ENCODE results near the gene ANKRD28.

ANKRD28 gene

DNA sequence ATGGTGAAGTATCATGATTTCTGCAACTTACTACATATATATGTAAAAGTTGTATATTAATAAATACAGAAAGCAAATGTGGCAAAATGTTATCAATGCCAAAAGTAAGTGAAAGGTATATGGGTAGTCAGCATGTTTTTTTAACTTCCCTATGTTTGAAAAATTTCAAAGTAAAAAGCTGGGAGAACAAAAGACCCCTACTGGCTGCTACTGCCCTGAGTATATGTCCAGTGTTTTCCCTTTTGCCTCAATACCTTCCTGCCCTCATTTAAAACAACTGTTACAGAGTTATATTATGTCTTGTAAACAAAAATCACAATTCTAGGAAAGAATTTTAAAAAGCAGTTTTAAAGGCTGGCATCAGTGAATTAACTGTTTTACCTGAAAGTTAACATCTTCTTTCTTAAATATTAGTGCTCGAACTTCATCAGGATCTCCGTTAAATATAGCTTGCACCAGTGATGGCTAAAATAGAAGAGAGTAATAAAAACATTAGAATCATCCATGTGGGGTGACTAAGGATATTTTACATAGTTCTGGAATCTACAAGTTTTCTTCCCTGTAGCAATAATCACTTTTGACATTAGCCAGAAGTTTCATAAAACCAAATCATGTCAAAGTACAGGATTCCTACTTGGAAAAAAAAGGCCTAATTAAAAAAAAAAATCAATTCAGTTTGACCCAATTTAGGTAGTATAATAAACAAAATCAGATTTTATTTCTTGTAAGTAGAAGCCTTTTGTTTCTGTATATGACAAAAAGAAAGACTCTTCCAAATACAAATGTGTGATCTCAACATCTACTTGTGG lies 2.7 kb downstream of the ANKRD28 start:
- Histone ChIP-seq H3K4me2 (peak overlapping the region; percentile 99), H3K27me3 (ENCODE audit: insufficient read depth, low read depth) (no peaks in the 10 kb centered on the region)

DNA sequence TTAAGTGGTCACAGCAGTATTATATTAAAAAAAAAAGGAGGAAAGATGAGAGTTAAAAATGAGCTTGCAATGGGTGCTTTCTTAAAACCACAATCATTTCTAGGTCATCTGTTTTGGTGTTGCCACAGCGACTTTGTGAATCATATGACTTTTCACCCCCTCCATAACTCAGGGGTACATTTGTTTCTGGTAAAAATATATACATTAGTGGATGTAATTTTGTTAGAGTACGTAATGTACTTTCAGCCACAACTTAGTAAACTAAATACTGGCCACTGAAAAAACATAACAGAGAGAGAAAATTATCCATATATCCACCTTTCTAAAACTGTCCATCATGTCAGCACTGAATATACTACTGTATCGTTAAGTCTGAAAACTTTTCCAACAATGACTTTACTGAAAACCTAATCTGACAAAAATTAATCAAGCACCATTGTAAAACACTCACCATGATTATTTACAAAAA lies 3.4 kb downstream of the ANKRD28 start:
- H3K27ac ChIP-seq = peak overlapping the region; percentile 98

More for the DNA sequence above, 2.7 kb downstream of the ANKRD28 start:
- no peaks in the 10 kb centered on the region for H4K20me1 ChIP-seq (ENCODE audit: insufficient read depth)
- H2AFZ ChIP-seq (ENCODE audit: low read depth) = no peak overlapping the region
- no peaks in the 10 kb centered on the region for H3K36me3 ChIP-seq (ENCODE audit: insufficient read depth)
- peaks cover 83% of the 10 kb centered on the region for H3K79me2 ChIP-seq (ENCODE audit: insufficient read depth, low read depth)
- peak overlapping the region; percentile 98 for H3K27ac ChIP-seq
- H3K4me1 ChIP-seq (ENCODE audit: low read depth, poor library complexity, severe bottlenecking) = peaks cover 52% of the 10 kb centered on the region
- H3K4me3 ChIP-seq (IDR thresholded peaks at IDR 0.05; ENCODE audit: insufficient read depth, low read depth, low read length) = no peak overlapping the region
- H3K9ac ChIP-seq = peak overlapping the region; percentile 82
- TF ChIP-seq, protein P1, sequence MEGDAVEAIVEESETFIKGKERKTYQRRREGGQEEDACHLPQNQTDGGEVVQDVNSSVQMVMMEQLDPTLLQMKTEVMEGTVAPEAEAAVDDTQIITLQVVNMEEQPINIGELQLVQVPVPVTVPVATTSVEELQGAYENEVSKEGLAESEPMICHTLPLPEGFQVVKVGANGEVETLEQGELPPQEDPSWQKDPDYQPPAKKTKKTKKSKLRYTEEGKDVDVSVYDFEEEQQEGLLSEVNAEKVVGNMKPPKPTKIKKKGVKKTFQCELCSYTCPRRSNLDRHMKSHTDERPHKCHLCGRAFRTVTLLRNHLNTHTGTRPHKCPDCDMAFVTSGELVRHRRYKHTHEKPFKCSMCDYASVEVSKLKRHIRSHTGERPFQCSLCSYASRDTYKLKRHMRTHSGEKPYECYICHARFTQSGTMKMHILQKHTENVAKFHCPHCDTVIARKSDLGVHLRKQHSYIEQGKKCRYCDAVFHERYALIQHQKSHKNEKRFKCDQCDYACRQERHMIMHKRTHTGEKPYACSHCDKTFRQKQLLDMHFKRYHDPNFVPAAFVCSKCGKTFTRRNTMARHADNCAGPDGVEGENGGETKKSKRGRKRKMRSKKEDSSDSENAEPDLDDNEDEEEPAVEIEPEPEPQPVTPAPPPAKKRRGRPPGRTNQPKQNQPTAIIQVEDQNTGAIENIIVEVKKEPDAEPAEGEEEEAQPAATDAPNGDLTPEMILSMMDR (conservative IDR thresholded peaks at IDR 0.05; ENCODE audit: low read depth, low read length) = no peak

DNA sequence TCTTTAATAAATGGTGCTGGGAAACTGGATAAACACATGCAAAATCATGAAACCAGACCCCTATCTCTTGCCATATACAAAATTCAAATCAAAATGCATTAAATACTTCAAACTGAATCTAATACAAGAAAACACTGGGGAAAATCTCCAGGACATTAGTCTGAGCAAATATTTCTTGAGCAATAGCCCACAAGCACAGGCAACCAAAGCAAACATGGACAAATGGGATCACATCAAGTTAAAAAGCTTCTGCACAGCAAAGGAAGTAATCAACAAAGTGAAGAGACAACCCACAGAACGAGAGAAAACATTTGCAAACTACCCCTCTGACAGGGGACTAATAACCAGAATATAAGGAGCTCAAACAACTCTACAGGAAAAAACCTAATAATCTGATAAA lies 6.3 kb downstream of the ANKRD28 start:
- no peaks in the 10 kb centered on the region; the same call in 1 of the 2 replicates for H3K36me3 ChIP-seq (ENCODE audit: insufficient read depth)
- no peak overlapping the region for H3K4me3 ChIP-seq (IDR thresholded peaks at IDR 0.05; ENCODE audit: insufficient read depth, low read depth, low read length)
- TF ChIP-seq, protein P1 (conservative IDR thresholded peaks at IDR 0.05; ENCODE audit: low read depth, low read length) = no peak
- H3K27me3 ChIP-seq (ENCODE audit: insufficient read depth, low read depth) = no peaks in the 10 kb centered on the region
- no peak overlapping the region for H3K27ac ChIP-seq
- peaks cover 70% of the 10 kb centered on the region for H3K79me2 ChIP-seq (ENCODE audit: insufficient read depth, low read depth)
- no peaks in the 10 kb centered on the region for H4K20me1 ChIP-seq (ENCODE audit: insufficient read depth)
- no peak overlapping the region for H2AFZ ChIP-seq (ENCODE audit: low read depth)
- no peak overlapping the region for H3K9ac ChIP-seq
- H3K4me1 ChIP-seq (ENCODE audit: low read depth, poor library complexity, severe bottlenecking) = peaks cover 44% of the 10 kb centered on the region
- H3K4me2 ChIP-seq = no peak overlapping the region; the same call in 1 of the 2 replicates

More for the DNA sequence above, 3.4 kb downstream of the ANKRD28 start:
- peaks cover 85% of the 10 kb centered on the region for H3K79me2 ChIP-seq (ENCODE audit: insufficient read depth, low read depth)
- H4K20me1 ChIP-seq (ENCODE audit: insufficient read depth) = no peaks in the 10 kb centered on the region
- TF ChIP-seq, protein P1 (conservative IDR thresholded peaks at IDR 0.05; ENCODE audit: low read depth, low read length) = no peak
- no peak overlapping the region for H3K4me3 ChIP-seq (IDR thresholded peaks at IDR 0.05; ENCODE audit: insufficient read depth, low read depth, low read length)
- H3K4me1 ChIP-seq (ENCODE audit: low read depth, poor library complexity, severe bottlenecking) = peaks cover 51% of the 10 kb centered on the region
- H3K36me3 ChIP-seq (ENCODE audit: insufficient read depth) = no peaks in the 10 kb centered on the region; the same call in 1 of the 2 replicates
- H2AFZ ChIP-seq (ENCODE audit: low read depth) = no peak overlapping the region
- H3K27me3 ChIP-seq (ENCODE audit: insufficient read depth, low read depth) = no peaks in the 10 kb centered on the region
- H3K9ac ChIP-seq = peak overlapping the region; percentile 82
- H3K4me2 ChIP-seq = peak overlapping the region; percentile 99

DNA sequence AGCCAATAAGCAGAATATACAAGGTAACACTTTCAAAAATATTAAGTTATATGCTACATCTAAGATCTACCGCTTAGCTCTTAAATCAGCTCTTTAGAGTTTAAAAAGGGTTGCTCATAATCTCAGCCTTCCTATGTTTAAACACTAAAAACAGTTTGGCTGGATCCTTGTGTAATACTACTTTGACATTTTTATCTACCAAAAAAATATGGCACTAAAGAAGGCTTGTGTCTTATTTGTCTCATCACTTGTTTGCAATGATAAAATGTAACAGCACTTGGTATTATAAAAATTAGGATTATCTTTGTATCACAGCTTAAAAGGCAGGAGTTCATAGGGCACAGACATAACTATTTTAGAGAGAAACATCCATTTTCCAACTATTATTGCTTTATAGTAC lies 9.8 kb downstream of the ANKRD28 start:
- no peaks in the 10 kb centered on the region for H4K20me1 ChIP-seq (ENCODE audit: insufficient read depth)
- H3K27me3 ChIP-seq (ENCODE audit: insufficient read depth, low read depth) = no peaks in the 10 kb centered on the region
- no peak overlapping the region for H3K4me2 ChIP-seq
- peaks cover 27% of the 10 kb centered on the region for H3K4me1 ChIP-seq (ENCODE audit: low read depth, poor library complexity, severe bottlenecking)
- TF ChIP-seq, protein P1 (conservative IDR thresholded peaks at IDR 0.05; ENCODE audit: low read depth, low read length) = no peak
- H3K9ac ChIP-seq = no peak overlapping the region
- H3K79me2 ChIP-seq (ENCODE audit: insufficient read depth, low read depth) = peaks cover 45% of the 10 kb centered on the region; the same call in 1 of the 2 replicates
- H3K36me3 ChIP-seq (ENCODE audit: insufficient read depth) = no peaks in the 10 kb centered on the region; the same call in 1 of the 2 replicates
- H3K4me3 ChIP-seq (IDR thresholded peaks at IDR 0.05; ENCODE audit: insufficient read depth, low read depth, low read length) = no peak overlapping the region
- no peak overlapping the region for H2AFZ ChIP-seq (ENCODE audit: low read depth)
- no peak overlapping the region for H3K27ac ChIP-seq
